HG03460 (cell line): Measurements from ENCODE around the gene BTNL2.

Source experiments
- ATAC-seq: cut with Tn5 transposase; IDR thresholded peaks from one replicate; pipeline ENCODE4 v1.9.1; 2021; ENCODE audit not compliant: unreplicated experiment

The BTNL2 gene

GRCh38 chr6:32416036-32416435, 9.1 kb upstream of the BTNL2 start:
- no peak for ATAC-seq

- no peak for ATAC-seq
These were observed 8.6 kb upstream of the BTNL2 start for GRCh38 chr6:32415521-32416019.

GRCh38 chr6:32413427-32414047, 6.6 kb upstream of the BTNL2 start:
- ATAC-seq, result peak; percentile 47

GRCh38 chr6:32411566-32412327, 4.8 kb upstream of the BTNL2 start:
- ATAC-seq, result no peak

- no peak for ATAC-seq
These were observed 3.9 kb upstream of the BTNL2 start for GRCh38 chr6:32410906-32411305.

GRCh38 chr6:32406197-32406596, 784 bp downstream of the BTNL2 start:
- ATAC-seq, result no peak

- ATAC-seq, result no peak
These were observed 1.3 kb downstream of the BTNL2 start for GRCh38 chr6:32405656-32406055.

- ATAC-seq, result no peak
These were observed 4.2 kb downstream of the BTNL2 start for GRCh38 chr6:32402812-32403211.

GRCh38 chr6:32401284-32401963, 5.6 kb downstream of the BTNL2 start:
- ATAC-seq, result no peak

- peak; percentile 71 for ATAC-seq
These were observed 9.6 kb downstream of the BTNL2 start for GRCh38 chr6:32397252-32397920.

- ATAC-seq, result no peak
These were observed 11.0 kb downstream of the BTNL2 start for GRCh38 chr6:32396028-32396427.

- no peak for ATAC-seq
These were observed 13.1 kb downstream of the BTNL2 start for GRCh38 chr6:32393665-32394420.

GRCh38 chr6:32391505-32391904, 15.5 kb downstream of the BTNL2 start:
- no peak for ATAC-seq

- no peak for ATAC-seq
These were observed 19.2 kb downstream of the BTNL2 start for GRCh38 chr6:32387589-32388340.

GRCh38 chr6:32386040-32386439, 20.9 kb downstream of the BTNL2 start:
- ATAC-seq, result no peak

- no peak for ATAC-seq
These were observed 24.1 kb downstream of the BTNL2 start for GRCh38 chr6:32382757-32383420.

GRCh38 chr6:32379545-32379944, 27.4 kb downstream of the BTNL2 start:
- no peak for ATAC-seq

GRCh38 chr6:32375739-32376529, 31.0 kb downstream of the BTNL2 start:
- no peak for ATAC-seq

- no peak for ATAC-seq
These were observed 35.2 kb downstream of the BTNL2 start, which contains the start of gene TSBP1 for GRCh38 chr6:32371803-32372202. TSBP1 (minus strand) TSS chr6:32371903; CDS start chr6:32371706, 197 bp downstream.
